DMS53 treated with DMSO at 0.1 percent for 48 hours (cell line): ENCODE measurements around the gene FAM131A.

Source experiments
- DNase-seq: peaks from one replicate; lab custom pipeline; 2025; ENCODE audit not compliant: unreplicated experiment; lab: John Stamatoyannopoulos, UW

The FAM131A gene

GRCh38 chr3:184315871-184316661, 21.3 kb upstream of the FAM131A start:
- DNase-seq: no peak

- no peak for DNase-seq
These were observed 20.6 kb upstream of the FAM131A start for GRCh38 chr3:184316792-184317191.

- DNase-seq: no peak
These were observed 20.2 kb upstream of the FAM131A start for GRCh38 chr3:184317201-184317600.

GRCh38 chr3:184320104-184320445, 17.3 kb upstream of the FAM131A start:
- DNase-seq: peak; percentile 40

- no peak for DNase-seq
These were observed 15.7 kb upstream of the FAM131A start for GRCh38 chr3:184321666-184322065.

- DNase-seq: no peak
These were observed 14.5 kb upstream of the FAM131A start for GRCh38 chr3:184322731-184323487.

GRCh38 chr3:184323696-184324095, 13.7 kb upstream of the FAM131A start:
- no peak for DNase-seq

GRCh38 chr3:184325269-184325668, 12.1 kb upstream of the FAM131A start:
- DNase-seq: no peak

- DNase-seq: no peak
These were observed 11.6 kb upstream of the FAM131A start for GRCh38 chr3:184325715-184326369.

GRCh38 chr3:184327171-184327570, 10.2 kb upstream of the FAM131A start:
- DNase-seq: no peak

GRCh38 chr3:184328516-184328915, 8.9 kb upstream of the FAM131A start:
- no peak for DNase-seq

GRCh38 chr3:184332370-184333090, 4.9 kb upstream of the FAM131A start:
- no peak for DNase-seq

GRCh38 chr3:184333190-184333589, 4.2 kb upstream of the FAM131A start:
- no peak for DNase-seq

GRCh38 chr3:184333700-184334099, 3.7 kb upstream of the FAM131A start:
- DNase-seq: no peak

GRCh38 chr3:184334470-184335158, 2.8 kb upstream of the FAM131A start:
- DNase-seq: no peak

- peak; percentile 70 for DNase-seq
These were observed 2.1 kb upstream of the FAM131A start for GRCh38 chr3:184335291-184335660.

GRCh38 chr3:184335661-184336546, 1.5 kb upstream of the FAM131A start:
- peak; percentile 70 for DNase-seq

- DNase-seq: peak; percentile 28
These were observed 627 bp upstream of the FAM131A start for GRCh38 chr3:184336547-184337398.

- no peak for DNase-seq
These were observed 581 bp downstream of the FAM131A start for GRCh38 chr3:184337981-184338380.
